Measurements from ENCODE around the gene CCND1. TPM values are rescaled to one million over a fixed set of nuclear protein-coding genes. Genes with fewer than 3 reads are reported as not detected.

Gene CCND1
- total RNA-seq, 6 experiments from 2014 or later: 67.0 to 283 (median 94.1) TPM

DNA sequence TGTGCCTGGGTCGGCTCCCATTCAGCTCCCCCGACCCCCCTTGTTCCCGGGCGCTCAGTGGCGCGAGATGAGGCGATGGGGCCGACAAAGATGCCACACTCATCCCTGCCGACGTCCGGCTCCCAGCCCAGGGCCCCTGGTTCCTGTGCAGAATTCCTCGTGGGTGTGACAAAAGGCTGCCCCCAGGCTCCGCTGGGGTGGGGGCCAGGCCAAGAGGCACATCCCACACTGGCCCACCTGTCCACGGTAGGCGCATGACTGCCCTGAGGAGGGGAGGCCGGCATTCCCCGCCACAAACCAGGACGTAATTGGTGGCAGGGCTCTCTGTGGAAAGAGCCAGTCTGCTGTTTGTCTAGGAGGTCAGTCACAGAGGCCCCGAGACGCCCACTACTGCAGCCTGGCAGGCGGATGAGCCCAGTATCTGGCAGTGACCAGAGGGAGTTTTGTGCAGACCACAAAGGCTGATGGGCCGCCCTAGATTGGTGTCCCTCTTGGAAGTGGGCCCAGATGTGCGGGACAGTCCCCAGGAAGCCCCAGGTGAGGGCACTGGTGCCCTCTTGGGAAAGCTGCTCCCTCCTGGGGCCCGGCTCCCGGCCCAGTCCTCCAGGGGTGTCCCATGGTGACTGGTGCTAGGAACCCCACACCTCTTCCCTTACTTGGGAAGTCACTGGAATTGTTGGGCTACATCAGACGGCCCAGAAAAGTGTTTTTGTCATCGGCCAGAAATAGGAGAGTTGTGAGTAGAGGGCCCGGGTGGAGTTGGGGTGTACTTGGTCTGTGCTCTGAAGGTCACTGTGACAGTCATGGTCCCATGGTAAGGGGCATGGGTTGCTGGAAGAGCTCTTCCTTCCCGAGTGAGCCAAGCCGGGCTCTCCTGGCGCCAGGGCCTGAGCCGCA, 5.8 kb downstream of the CCND1 start:
- peak; percentile 25 to 53 (median 51) for DNase-seq
- TF ChIP-seq POLR2A (IDR thresholded peaks at IDR 0.05) (no peak), CTCF (IDR thresholded peaks at IDR 0.05) (no peak)
- intact Hi-C loops (cut with DNase I): loop anchor here in 1 of 2 donors (5.0 kb wide), 2 partner anchors 354 to 544 kb away; partner anchors contain the start of gene MYEOV
- H3K9me3 ChIP-seq: no peaks in the 10 kb centered on the region
- H3K27ac ChIP-seq: no peak overlapping the region
- peaks cover 0 to 53% (median 14%) of the 10 kb centered on the region in 4 donors for H3K36me3 ChIP-seq
- ATAC-seq: peak in 1 of 4 donors; percentile 5
- no peak overlapping the region for H3K4me3 ChIP-seq
- H3K4me1 ChIP-seq: peaks cover 0 to 14% (median 7%) of the 10 kb centered on the region in 4 donors
- 86% methylated on average over 13 of the region's 32 CpGs for WGBS (ENCODE audit: insufficient coverage, low coverage, low lambda C conversion rate, missing lambda C conversion rate)
- no peaks in the 10 kb centered on the region for H3K27me3 ChIP-seq

DNA sequence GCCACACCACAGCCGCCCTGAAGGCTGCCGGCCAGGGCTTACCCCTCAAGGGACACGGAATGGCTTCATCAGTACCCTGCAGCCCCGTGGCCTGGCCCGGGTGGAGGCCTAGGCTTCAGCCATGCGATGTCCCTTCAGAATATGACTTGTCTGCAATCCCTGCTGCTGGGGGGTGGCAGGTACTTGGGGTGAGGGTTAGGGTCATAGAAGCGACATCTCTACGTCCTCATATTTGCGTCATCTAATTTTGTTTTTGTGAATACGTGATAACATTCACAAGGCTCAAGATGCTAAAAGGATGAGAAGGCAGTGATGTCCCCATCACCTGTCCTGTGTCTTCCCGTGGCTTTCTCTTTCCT, 6.4 kb downstream of the CCND1 start:
- DNase-seq (peak in 2 of 3 donors; percentile 17 to 31), ATAC-seq (no peak)
- 80% methylated on average over 4 of the region's 11 CpGs for WGBS (ENCODE audit: insufficient coverage, low coverage, low lambda C conversion rate, missing lambda C conversion rate)
- intact Hi-C loops (cut with DNase I): loop anchor here in 1 of 2 donors (5.0 kb wide), 2 partner anchors 355 to 545 kb away; partner anchors contain the start of gene MYEOV
- Histone ChIP-seq H3K9me3 (no peaks in the 10 kb centered on the region), H3K36me3 (peaks cover 0 to 59% (median 18%) of the 10 kb centered on the region in 4 donors), H3K27me3 (no peaks in the 10 kb centered on the region), H3K27ac (no peak overlapping the region), H3K4me1 (peaks cover 0 to 14% (median 7%) of the 10 kb centered on the region in 4 donors), H3K4me3 (no peak overlapping the region)
- no peak for TF ChIP-seq CTCF (IDR thresholded peaks at IDR 0.05)
- no peak for TF ChIP-seq POLR2A (IDR thresholded peaks at IDR 0.05)

GRCh38 chr11:69647761-69648497, 7.0 kb downstream of the CCND1 start:
- ATAC-seq: no peak
- peak; percentile 20 to 39 (median 36) for DNase-seq
- H3K27ac ChIP-seq: no peak overlapping the region
- no peak overlapping the region for H3K4me3 ChIP-seq
- peaks cover 0 to 14% (median 7%) of the 10 kb centered on the region in 4 donors for H3K4me1 ChIP-seq
- no peaks in the 10 kb centered on the region for H3K27me3 ChIP-seq
- H3K36me3 ChIP-seq: peaks cover 0 to 60% (median 19%) of the 10 kb centered on the region in 4 donors
- intact Hi-C loops (cut with DNase I): loop anchor here in 1 of 2 donors (5.0 kb wide), 2 partner anchors 356 to 546 kb away; partner anchors contain the start of gene MYEOV
- no peak for TF ChIP-seq CTCF (IDR thresholded peaks at IDR 0.05)
- no peak for TF ChIP-seq POLR2A (IDR thresholded peaks at IDR 0.05)
- no peaks in the 10 kb centered on the region for H3K9me3 ChIP-seq
- 73% methylated on average over 12 of the region's 28 CpGs for WGBS (ENCODE audit: insufficient coverage, low coverage, low lambda C conversion rate, missing lambda C conversion rate)

DNA sequence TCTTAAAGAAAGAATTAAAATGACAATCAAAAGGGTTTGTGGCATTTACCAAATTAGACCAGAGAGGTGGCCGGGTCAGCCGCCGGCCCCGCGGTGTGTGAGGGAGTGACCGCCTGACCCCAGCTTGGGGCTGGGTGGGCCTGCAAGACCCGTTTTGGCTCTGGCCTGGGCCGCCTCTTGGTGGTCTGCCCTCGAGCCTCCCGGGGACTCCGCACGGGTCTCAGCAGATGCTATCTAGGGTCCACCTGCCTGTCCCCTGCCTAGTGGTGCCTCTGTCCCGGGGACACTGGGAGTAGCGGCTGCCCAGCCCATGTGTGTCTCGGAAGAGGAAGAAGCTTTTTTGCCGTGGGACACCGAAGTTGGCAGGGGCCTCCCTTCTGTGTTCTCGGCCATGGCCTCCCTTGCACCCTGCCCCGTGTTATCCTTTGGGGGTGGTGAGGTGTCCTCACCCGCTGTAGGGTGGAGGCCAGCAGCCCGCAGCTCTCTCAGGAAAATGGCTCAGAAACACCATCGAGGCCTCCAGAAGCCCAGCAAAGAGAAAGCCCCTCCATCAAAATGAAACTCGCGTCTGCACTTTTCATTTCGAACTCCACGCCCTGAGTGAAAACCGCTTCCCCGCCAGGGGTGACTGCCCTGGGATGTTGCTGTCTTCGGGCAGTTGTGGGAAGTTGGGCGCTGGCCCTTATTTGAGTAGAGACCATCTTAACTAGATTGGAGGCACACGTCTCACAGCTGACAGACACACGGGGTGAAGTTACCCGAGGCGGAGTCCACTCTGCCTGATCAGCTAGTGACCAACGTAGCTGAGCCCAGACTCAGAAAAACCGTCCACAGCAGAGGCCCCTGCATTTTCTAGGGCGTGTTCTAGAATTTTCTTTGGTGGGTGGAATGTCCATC, 8.0 kb downstream of the CCND1 start:
- Histone ChIP-seq H3K36me3 (peaks cover 0 to 70% (median 22%) of the 10 kb centered on the region in 4 donors), H3K4me3 (no peak overlapping the region), H3K4me1 (peaks cover 0 to 8% (median 4%) of the 10 kb centered on the region in 4 donors), H3K9me3 (no peaks in the 10 kb centered on the region), H3K27ac (no peak overlapping the region), H3K27me3 (no peaks in the 10 kb centered on the region)
- intact Hi-C loops (cut with DNase I): loop anchor here in 1 of 2 donors (5.0 kb wide), 2 partner anchors 357 to 547 kb away; partner anchors contain the start of gene MYEOV
- no peak for ATAC-seq
- TF ChIP-seq CTCF (IDR thresholded peaks at IDR 0.05): no peak
- no peak for TF ChIP-seq POLR2A (IDR thresholded peaks at IDR 0.05)
- WGBS (ENCODE audit: insufficient coverage, low coverage, low lambda C conversion rate, missing lambda C conversion rate): 79% methylated on average over 9 of the region's 37 CpGs
- peak; percentile 20 to 48 (median 42) for DNase-seq

Measured in right lobe of liver (tissue), 6 donors.